Fibroblast of lung (primary cell): ENCODE results near the gene HEXIM1. TPM values are rescaled to one million over a fixed set of nuclear protein-coding genes. Genes with fewer than 3 reads are reported as not detected.

Experiments used
- DNase-seq, 2 donors: peaks; one replicate each; pipeline versions ENCODE4 v3.0.0 to v3.0.0-alpha.2; 2010; ENCODE audit warnings: low read depth in 2 of 2
- H2AFZ ChIP-seq: 2 replicates; pipeline ENCODE4 v1.5.1; 2012; ENCODE audit warnings: low read length, control low read depth, inconsistent platforms
- H3K27ac ChIP-seq: 2 replicates; pipeline ENCODE4 v1.5.1; 2011; ENCODE audit warnings: low read length, control low read depth; ENCODE audit not compliant: insufficient read depth
- H3K27me3 ChIP-seq: 2 replicates; pipeline ENCODE4 v1.5.1; 2011; ENCODE audit warnings: mild to moderate bottlenecking, low read length; ENCODE audit not compliant: control insufficient read depth, insufficient read depth
- H3K36me3 ChIP-seq: 2 replicates; pipeline ENCODE4 v1.5.1; 2011; ENCODE audit warnings: low read length; ENCODE audit not compliant: control insufficient read depth, insufficient read depth
- H3K4me1 ChIP-seq: 2 replicates; pipeline ENCODE4 v1.5.1; 2011; ENCODE audit warnings: low read length; ENCODE audit not compliant: control insufficient read depth, insufficient read depth; ENCODE audit errors: extremely low read depth
- H3K4me2 ChIP-seq: 2 replicates; pipeline ENCODE4 v1.5.1; 2011; ENCODE audit warnings: low read length, control low read depth; ENCODE audit not compliant: insufficient read depth; ENCODE audit errors: extremely low read depth
- H3K4me3 ChIP-seq, 4 experiments: fragments of 200-600 bp in 1 of 4; sonication (generic) in 1 of 4; replicated peaks in 1 of 4; 2 replicates each; pipeline ENCODE4 v1.5.1; 2011 to 2016; ENCODE audit warnings: low read length in 4 of 4, low read depth in 3 of 4, mild to moderate bottlenecking in 3 of 4, control low read depth in 2 of 4, inconsistent platforms in 1 of 4, mixed read lengths in 1 of 4; ENCODE audit not compliant: insufficient read depth in 1 of 4; ENCODE audit errors: control extremely low read depth in 1 of 4
- H3K79me2 ChIP-seq: 2 replicates; pipeline ENCODE4 v1.5.1; 2012; ENCODE audit warnings: mild to moderate bottlenecking, low read length, inconsistent platforms; ENCODE audit not compliant: control insufficient read depth, insufficient read depth
- H3K9ac ChIP-seq: 2 replicates; pipeline ENCODE4 v1.5.1; 2011; ENCODE audit warnings: mild to moderate bottlenecking, low read length, control low read depth; ENCODE audit not compliant: insufficient read depth
- H3K9me3 ChIP-seq: 2 replicates; pipeline ENCODE4 v1.5.1; 2012; ENCODE audit warnings: low read depth, low read length; ENCODE audit not compliant: control insufficient read depth, insufficient read depth
- H4K20me1 ChIP-seq: 2 replicates; pipeline ENCODE4 v1.5.1; 2011; ENCODE audit warnings: low read length; ENCODE audit not compliant: control insufficient read depth, insufficient read depth; ENCODE audit errors: extremely low read depth
- CTCF ChIP-seq, 2 donors: IDR thresholded peaks in 1 of 2; conservative IDR thresholded peaks in 1 of 2; 1 replicate in 1 of 2; 2 replicates in 1 of 2; pipeline ENCODE4 v1.5.1; 2011 to 2012; ENCODE audit warnings: low read length in 2 of 2, control low read depth in 1 of 2, inconsistent platforms in 1 of 2, low read depth in 1 of 2, mild to moderate bottlenecking in 1 of 2
- EZH2 ChIP-seq: IDR thresholded peaks from 2 replicates; pipeline ENCODE4 v1.5.1; 2012; ENCODE audit warnings: low read length, control low read depth, mild to moderate bottlenecking; ENCODE audit errors: missing control alignments
- polyA plus RNA-seq, 2 donors: library from polyadenylated mRNA; depleted of rRNA in 1 of 2; stranded (reverse) in 1 of 2; unstranded in 1 of 2; fragments of >200 nt; gene quantifications; 2 replicates each; pipeline ENCODE4 v1.2.1, GENCODE V29; 2011 to 2012; ENCODE audit warnings: missing spikeins in 1 of 2
- total RNA-seq: library from RNA; depleted of rRNA; stranded (reverse); fragments of >200 nt; gene quantifications from 2 replicates; pipeline ENCODE4 v1.2.1, GENCODE V29; 2014

The HEXIM1 gene
- total and polyA plus RNA-seq, 2 donors (not counting 1 experiment from before 2014, with no cell fraction given) = 9.9 to 11.7 TPM

- H4K20me1 ChIP-seq = no peaks in the 10 kb centered on the region
- no peak overlapping the region for H3K9ac ChIP-seq
- H3K27me3 ChIP-seq = no peaks in the 10 kb centered on the region
- no peaks in the 10 kb centered on the region for H3K9me3 ChIP-seq
- H3K4me2 ChIP-seq = no peak overlapping the region
- H3K27ac ChIP-seq = no peak overlapping the region
- H2AFZ ChIP-seq = no peak overlapping the region
- H3K36me3 ChIP-seq = peaks cover 53% of the 10 kb centered on the region
- H3K4me3 ChIP-seq = no peak overlapping the region
- no peaks in the 10 kb centered on the region for H3K79me2 ChIP-seq
- H3K4me1 ChIP-seq = peaks cover 3% of the 10 kb centered on the region
- TF ChIP-seq EZH2 (no peak), CTCF (conservative IDR thresholded peaks at IDR 0.05 in 1 of 2, IDR thresholded peaks at IDR 0.05 in 1 of 2; ENCODE audit: low read depth in 1 of 2, low read length in 2 of 2) (no peak)
- DNase-seq = no peak
These were observed 46.8 kb upstream of the HEXIM1 start for GRCh38 chr17:45101546-45101882.

GRCh38 chr17:45101883-45102811, 46.1 kb upstream of the HEXIM1 start:
- Histone ChIP-seq H4K20me1 (no peaks in the 10 kb centered on the region), H3K27ac (no peak overlapping the region), H3K27me3 (no peaks in the 10 kb centered on the region), H3K36me3 (peaks cover 47% of the 10 kb centered on the region), H3K79me2 (no peaks in the 10 kb centered on the region), H3K4me2 (no peak overlapping the region), H3K4me1 (peaks cover 3% of the 10 kb centered on the region), H3K9me3 (no peaks in the 10 kb centered on the region), H3K9ac (no peak overlapping the region), H2AFZ (no peak overlapping the region), H3K4me3 (no peak overlapping the region)
- no peak for DNase-seq
- TF ChIP-seq EZH2 = no peak
- no peak for TF ChIP-seq CTCF (conservative IDR thresholded peaks at IDR 0.05 in 1 of 2, IDR thresholded peaks at IDR 0.05 in 1 of 2; ENCODE audit: low read depth in 1 of 2, low read length in 2 of 2)

GRCh38 chr17:45102856-45103255, 45.4 kb upstream of the HEXIM1 start:
- DNase-seq = no peak
- TF ChIP-seq EZH2 = no peak
- TF ChIP-seq CTCF (conservative IDR thresholded peaks at IDR 0.05 in 1 of 2, IDR thresholded peaks at IDR 0.05 in 1 of 2; ENCODE audit: low read depth in 1 of 2, low read length in 2 of 2) = no peak
- Histone ChIP-seq H3K4me2 (no peak overlapping the region), H3K4me1 (peaks cover 3% of the 10 kb centered on the region), H3K9me3 (no peaks in the 10 kb centered on the region), H3K4me3 (no peak overlapping the region), H3K9ac (no peak overlapping the region), H2AFZ (no peak overlapping the region), H3K27ac (no peak overlapping the region), H3K36me3 (peaks cover 43% of the 10 kb centered on the region), H4K20me1 (no peaks in the 10 kb centered on the region), H3K79me2 (no peaks in the 10 kb centered on the region), H3K27me3 (no peaks in the 10 kb centered on the region)
